Type B pancreatic cell (in vitro differentiated cells): ENCODE results near the gene NPHS2. TPM values are rescaled to one million over a fixed set of nuclear protein-coding genes. Genes with fewer than 3 reads are reported as not detected.

Experiments
- DNase-seq: peaks from one replicate; pipeline ENCODE4 v3.0.0; 2021; ENCODE audit warnings: mixed read lengths; ENCODE audit not compliant: unreplicated experiment; ENCODE audit errors: extremely low spot score
- H3K27ac Mint-ChIP-seq: 2 replicates; pipeline ENCODE4 v1.8.0; 2021; ENCODE audit warnings: mild to moderate bottlenecking, mixed read lengths
- H3K27me3 Mint-ChIP-seq: 2 replicates; pipeline ENCODE4 v1.8.0; 2021; ENCODE audit warnings: mixed read lengths
- H3K36me3 Mint-ChIP-seq: 2 replicates; pipeline ENCODE4 v1.8.0; 2021; ENCODE audit warnings: mixed read lengths
- H3K4me1 Mint-ChIP-seq: one replicate; pipeline ENCODE4 v1.8.0; 2021; ENCODE audit warnings: mixed read lengths; ENCODE audit not compliant: unreplicated experiment
- H3K4me3 Mint-ChIP-seq: 2 replicates; pipeline ENCODE4 v1.8.0; 2021; ENCODE audit warnings: mild to moderate bottlenecking, mixed read lengths
- H3K9me3 Mint-ChIP-seq: 2 replicates; pipeline ENCODE4 v1.8.0; 2021; ENCODE audit warnings: mixed read lengths
- long read RNA-seq: library from polyadenylated mRNA; unstranded; transcript quantifications from one replicate; pipeline ENCODE4 v2.0.0, GENCODE V29; 2020
- total RNA-seq: library from RNA; stranded (reverse); gene quantifications from 2 replicates; pipeline ENCODE4 v1.2.1, GENCODE V29; 2021; ENCODE audit warnings: low replicate concordance
- TF ChIP-seq, protein P1 (sequence below): fragments of 200-600 bp; sonication (generic); conservative IDR thresholded peaks from 2 replicates; pipeline ENCODE4 v1.5.0; 2021; ENCODE audit warnings: antibody characterized with exemption, mild to moderate bottlenecking

Gene NPHS2
- total RNA-seq = 0.31 TPM in 1 of 2 replicates, not detected in the other
- long read RNA-seq = 0 reads

DNA sequence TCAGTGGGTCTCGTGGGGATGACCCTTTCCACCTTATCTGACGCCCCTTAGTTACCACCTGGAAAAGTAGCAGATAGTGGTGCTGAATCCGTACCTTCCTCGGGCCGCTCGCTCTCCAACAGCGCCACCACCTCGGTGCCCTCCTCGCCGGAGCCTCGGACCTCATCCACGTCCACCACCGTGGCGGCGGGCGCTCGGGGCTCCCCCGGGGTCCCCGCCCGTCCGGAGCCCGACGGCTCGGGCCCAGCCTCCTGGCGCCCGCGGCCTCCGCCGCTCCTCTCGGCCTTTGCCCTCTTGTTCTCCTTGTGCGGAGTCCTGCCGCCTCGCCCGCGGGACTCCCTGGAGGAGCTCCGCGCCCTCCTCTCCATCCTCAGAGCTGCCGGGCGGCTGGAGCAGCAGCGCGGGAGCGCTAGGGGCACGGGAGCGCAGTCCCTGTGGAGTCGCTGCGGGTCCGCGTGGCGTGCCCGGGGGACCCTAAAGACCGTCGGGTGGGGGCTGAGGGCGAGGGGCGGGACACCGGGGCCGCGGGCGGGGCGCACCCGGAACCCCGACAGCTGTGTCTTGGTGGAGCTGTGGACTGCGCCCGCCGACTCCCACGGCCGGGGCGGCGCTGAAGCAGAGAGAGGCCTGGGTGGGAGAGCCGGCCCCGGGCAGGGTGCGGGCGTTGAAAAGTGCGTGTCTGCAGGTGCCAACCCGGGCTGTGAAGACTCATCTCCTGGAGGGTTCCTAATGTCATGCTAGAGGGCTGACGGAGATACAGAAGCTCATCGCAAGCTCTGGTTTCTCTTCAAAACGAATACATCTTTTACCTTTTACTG is at the start of gene NPHS2:
NPHS2 (minus strand) TSS at position 452 of the 818 bp plus-strand sequence; CDS start at position 368, 84 bp downstream.
- TF ChIP-seq, protein P1, sequence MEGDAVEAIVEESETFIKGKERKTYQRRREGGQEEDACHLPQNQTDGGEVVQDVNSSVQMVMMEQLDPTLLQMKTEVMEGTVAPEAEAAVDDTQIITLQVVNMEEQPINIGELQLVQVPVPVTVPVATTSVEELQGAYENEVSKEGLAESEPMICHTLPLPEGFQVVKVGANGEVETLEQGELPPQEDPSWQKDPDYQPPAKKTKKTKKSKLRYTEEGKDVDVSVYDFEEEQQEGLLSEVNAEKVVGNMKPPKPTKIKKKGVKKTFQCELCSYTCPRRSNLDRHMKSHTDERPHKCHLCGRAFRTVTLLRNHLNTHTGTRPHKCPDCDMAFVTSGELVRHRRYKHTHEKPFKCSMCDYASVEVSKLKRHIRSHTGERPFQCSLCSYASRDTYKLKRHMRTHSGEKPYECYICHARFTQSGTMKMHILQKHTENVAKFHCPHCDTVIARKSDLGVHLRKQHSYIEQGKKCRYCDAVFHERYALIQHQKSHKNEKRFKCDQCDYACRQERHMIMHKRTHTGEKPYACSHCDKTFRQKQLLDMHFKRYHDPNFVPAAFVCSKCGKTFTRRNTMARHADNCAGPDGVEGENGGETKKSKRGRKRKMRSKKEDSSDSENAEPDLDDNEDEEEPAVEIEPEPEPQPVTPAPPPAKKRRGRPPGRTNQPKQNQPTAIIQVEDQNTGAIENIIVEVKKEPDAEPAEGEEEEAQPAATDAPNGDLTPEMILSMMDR = no peak
- peaks cover 2% of the 10 kb centered on the region for H3K9me3 Mint-ChIP-seq
- DNase-seq = no peak
- no peaks in the 10 kb centered on the region for H3K4me1 Mint-ChIP-seq
- no peak within 1 kb of the TSS for H3K27ac Mint-ChIP-seq
- H3K27me3 Mint-ChIP-seq = peaks cover 74% of the 10 kb centered on the region
- no peaks in the 10 kb centered on the region for H3K36me3 Mint-ChIP-seq
- peak within 1 kb of the TSS; percentile 72 for H3K4me3 Mint-ChIP-seq

GRCh38 chr1:179612361-179612760 is 36.6 kb upstream of the NPHS2 start:
- no peak for DNase-seq
- Mint-ChIP-seq H3K4me3 (no peak overlapping the region), H3K36me3 (no peaks in the 10 kb centered on the region), H3K4me1 (no peaks in the 10 kb centered on the region), H3K9me3 (no peaks in the 10 kb centered on the region), H3K27ac (no peak overlapping the region), H3K27me3 (peaks cover 13% of the 10 kb centered on the region)
- TF ChIP-seq, protein P1 = no peak

DNA sequence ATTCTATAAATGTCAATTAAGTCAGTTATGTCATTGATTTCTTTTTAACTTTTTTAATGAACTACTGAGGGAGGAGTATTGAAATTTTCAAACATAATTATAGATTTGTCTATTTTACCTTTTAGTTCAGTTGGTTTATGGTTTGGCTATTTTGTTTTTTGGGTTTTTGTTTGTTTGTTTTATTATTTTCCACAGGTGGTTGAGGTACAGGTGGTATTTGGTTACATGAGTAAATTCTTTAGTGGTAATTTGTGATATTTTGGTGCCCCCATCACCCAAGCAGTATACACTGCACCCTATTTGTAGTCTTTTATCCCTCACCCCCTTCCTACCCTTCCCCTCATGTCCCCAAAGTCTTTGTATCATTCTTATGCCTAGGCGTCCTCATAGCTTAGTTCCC is 25.3 kb upstream of the NPHS2 start:
- peaks cover 19% of the 10 kb centered on the region for H3K27me3 Mint-ChIP-seq
- no peaks in the 10 kb centered on the region for H3K4me1 Mint-ChIP-seq
- peaks cover 7% of the 10 kb centered on the region for H3K9me3 Mint-ChIP-seq
- TF ChIP-seq, protein P1 = no peak
- no peaks in the 10 kb centered on the region for H3K36me3 Mint-ChIP-seq
- H3K27ac Mint-ChIP-seq = no peak overlapping the region
- no peak overlapping the region for H3K4me3 Mint-ChIP-seq
- no peak for DNase-seq

GRCh38 chr1:179599623-179600249 is 24.0 kb upstream of the NPHS2 start:
- Mint-ChIP-seq H3K4me1 (no peaks in the 10 kb centered on the region), H3K9me3 (peaks cover 7% of the 10 kb centered on the region), H3K27me3 (peaks cover 23% of the 10 kb centered on the region), H3K27ac (no peak overlapping the region), H3K36me3 (no peaks in the 10 kb centered on the region), H3K4me3 (no peak overlapping the region)
- no peak for DNase-seq
- TF ChIP-seq, protein P1 = peak; percentile 73

GRCh38 chr1:179598631-179599030 is 22.9 kb upstream of the NPHS2 start:
- TF ChIP-seq, protein P1 = no peak
- no peak for DNase-seq
- Mint-ChIP-seq H3K27me3 (peaks cover 32% of the 10 kb centered on the region), H3K4me1 (no peaks in the 10 kb centered on the region), H3K36me3 (no peaks in the 10 kb centered on the region), H3K9me3 (peaks cover 7% of the 10 kb centered on the region), H3K27ac (no peak overlapping the region), H3K4me3 (no peak overlapping the region)
